Colonic mucosa (tissue), 4 donors: ENCODE data around the gene HOXD10. TPM values are rescaled to one million over a fixed set of nuclear protein-coding genes. Genes with fewer than 3 reads are reported as not detected.

Source experiments
- DNase-seq: peaks from one replicate; pipeline ENCODE4 v3.0.0-alpha.2; 2020
- H3K27ac ChIP-seq: fragments of 200-600 bp; one replicate; pipeline ENCODE4 v1.8.0; 2021
- H3K27me3 ChIP-seq: fragments of 200-600 bp; one replicate; pipeline ENCODE4 v1.8.0; 2021
- H3K36me3 ChIP-seq: fragments of 200-600 bp; one replicate; pipeline ENCODE4 v1.8.0; 2021
- H3K4me1 ChIP-seq: fragments of 200-600 bp; one replicate; pipeline ENCODE4 v1.8.0; 2021; ENCODE audit warnings: mild to moderate bottlenecking
- H3K4me3 ChIP-seq: fragments of 200-600 bp; one replicate; pipeline ENCODE4 v1.8.0; 2021
- H3K9ac ChIP-seq, 2 donors: one replicate each; pipeline ENCODE4 v1.7.0; 2013; ENCODE audit warnings: control low read depth in 2 of 2, low read depth in 2 of 2, low read length in 2 of 2
- H3K9me3 ChIP-seq: fragments of 200-600 bp; one replicate; pipeline ENCODE4 v1.8.0; 2021
- CTCF ChIP-seq: fragments of 200-600 bp; IDR thresholded peaks from one replicate; pipeline ENCODE4 v1.8.0; 2022; ENCODE audit warnings: antibody characterized with exemption, mild to moderate bottlenecking
- intact Hi-C: fragments of 100-400 bp; cut with DNase I; formaldehyde crosslinking; loops from one replicate; pipeline ENCODE4 v1.14.1; 2022
- total RNA-seq, 2 donors: library from RNA; stranded (reverse); fragmentation: NEBNext Ultra II Directional in 1 of 2; extraction: Animal tissue kit (Norgen Biotek cat#: 25700) in 1 of 2; gene quantifications; one replicate each; pipeline ENCODE4 v1.2.1, GENCODE V29; 2021
- donor health status: healthy.
- donor health status: DM: no; HTN: no; CAD: no.
- donor health status: DM: no; HTN: no; CAD: no.

HOXD10 gene
- total RNA-seq, 2 donors from 2014 or later: 0.32 to 1.9 TPM

- DNase-seq: peak; percentile 15
- no peak overlapping the region for H3K27ac ChIP-seq
Measured at GRCh38 chr2:176099159-176099727, 17.3 kb upstream of the HOXD10 start.

GRCh38 chr2:176099728-176100546 is 16.6 kb upstream of the HOXD10 start, which contains the start of gene HOXD12:
HOXD12 (plus strand) TSS chr2:176099795; CDS start chr2:176099802, 7 bp downstream.
- Histone ChIP-seq H3K27me3 (peaks cover 93% of the 10 kb centered on the region), H3K27ac (no peak within 1 kb of the TSS), H3K9ac (no peak within 1 kb of the TSS), H3K9me3 (no peaks in the 10 kb centered on the region), H3K36me3 (no peaks in the 10 kb centered on the region), H3K4me1 (peaks cover 3% of the 10 kb centered on the region), H3K4me3 (no peak within 1 kb of the TSS)
- intact Hi-C loops: no loop called here
- TF ChIP-seq CTCF: no peak
- DNase-seq: peak; percentile 11

More at GRCh38 chr2:176099159-176099727, 17.3 kb upstream of the HOXD10 start:
- peaks cover under 1% of the 10 kb centered on the region for H3K4me1 ChIP-seq
- no peak overlapping the region for H3K4me3 ChIP-seq
- no peak overlapping the region for H3K9ac ChIP-seq
- no peak for TF ChIP-seq CTCF
- intact Hi-C loops: no loop called here
- no peaks in the 10 kb centered on the region for H3K36me3 ChIP-seq
- no peaks in the 10 kb centered on the region for H3K9me3 ChIP-seq
- H3K27me3 ChIP-seq: peaks cover 93% of the 10 kb centered on the region

GRCh38 chr2:176100547-176101140 is 15.9 kb upstream of the HOXD10 start:
- intact Hi-C loops: no loop called here
- no peak overlapping the region for H3K4me3 ChIP-seq
- no peak overlapping the region for H3K27ac ChIP-seq
- H3K4me1 ChIP-seq: peaks cover 3% of the 10 kb centered on the region
- no peaks in the 10 kb centered on the region for H3K9me3 ChIP-seq
- TF ChIP-seq CTCF: no peak
- no peaks in the 10 kb centered on the region for H3K36me3 ChIP-seq
- no peak overlapping the region for H3K9ac ChIP-seq
- peak; percentile 12 for DNase-seq
- H3K27me3 ChIP-seq: peaks cover 93% of the 10 kb centered on the region

- H3K27me3 ChIP-seq: peaks cover 93% of the 10 kb centered on the region
- DNase-seq: peak; percentile 13
- H3K9me3 ChIP-seq: no peaks in the 10 kb centered on the region
- peaks cover 3% of the 10 kb centered on the region for H3K4me1 ChIP-seq
- intact Hi-C loops: no loop called here
- H3K9ac ChIP-seq: no peak overlapping the region
- H3K36me3 ChIP-seq: no peaks in the 10 kb centered on the region
- no peak overlapping the region for H3K4me3 ChIP-seq
- no peak for TF ChIP-seq CTCF
- no peak overlapping the region for H3K27ac ChIP-seq
Measured at GRCh38 chr2:176101216-176101830, 15.3 kb upstream of the HOXD10 start.

- intact Hi-C loops: no loop called here
- no peak for TF ChIP-seq CTCF
- DNase-seq: no peak
- no peak overlapping the region for H3K9ac ChIP-seq
- H3K4me3 ChIP-seq: no peak overlapping the region
- peaks cover 3% of the 10 kb centered on the region for H3K4me1 ChIP-seq
- no peaks in the 10 kb centered on the region for H3K36me3 ChIP-seq
- H3K9me3 ChIP-seq: no peaks in the 10 kb centered on the region
- H3K27me3 ChIP-seq: peaks cover 93% of the 10 kb centered on the region
- no peak overlapping the region for H3K27ac ChIP-seq
Measured at GRCh38 chr2:176101842-176102241, 14.7 kb upstream of the HOXD10 start.
